Spleen (tissue), 7 donors: Measurements from ENCODE around the gene ZNF808.

Source experiments
- POLR2AphosphoS5 ChIP-seq, 3 donors: sonication (generic); formaldehyde crosslinking; IDR thresholded peaks; one replicate each; pipeline ENCODE4 v1.5.1; 2017; ENCODE audit warnings: antibody characterized with exemption in 3 of 3
- TF ChIP-seq, protein P1 (sequence below), 11 experiments: fragments of 200-600 bp in 7 of 11; fragments of 450-650 bp in 4 of 11; sonication (generic) in 4 of 11; IDR thresholded peaks in 8 of 11; conservative IDR thresholded peaks in 3 of 11; 1 replicate in 7 of 11; 2 replicates in 4 of 11; pipeline versions ENCODE4 v1.4.0 to v1.8.0; 2016 to 2021; ENCODE audit warnings: antibody characterized with exemption in 11 of 11, inconsistent platforms in 4 of 11, mild to moderate bottlenecking in 1 of 11
- donor health status: DM: no; HTN: no; CAD: no; lungs with moderate emphysema.
- donor health status: DM: no; HTN: no; CAD: no.
- donor health status: DM: no; HTN: no; CAD: no.

DNA sequence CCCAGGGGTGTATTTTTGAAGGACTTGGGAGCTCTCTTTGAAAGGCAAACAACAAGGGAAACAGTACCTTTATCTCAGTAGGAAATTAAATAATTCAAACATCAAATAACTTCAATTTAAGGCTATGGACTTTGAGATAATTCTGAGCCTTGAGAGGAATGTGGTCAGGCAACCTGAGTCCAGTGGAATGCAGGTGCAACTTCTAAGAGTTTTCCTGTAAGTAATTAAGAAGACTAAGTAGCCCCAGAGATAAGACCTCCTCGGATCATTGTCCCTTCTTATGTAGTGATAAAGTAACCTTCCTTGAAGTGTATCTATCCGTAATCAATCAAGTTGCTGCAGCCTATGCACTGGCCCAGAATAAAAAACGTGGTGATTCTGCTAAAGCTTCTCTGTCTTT, 71.8 kb downstream of the ZNF808 start:
- TF ChIP-seq POLR2AphosphoS5 (IDR thresholded peaks at IDR 0.05) = no peak
- TF ChIP-seq, protein P1, sequence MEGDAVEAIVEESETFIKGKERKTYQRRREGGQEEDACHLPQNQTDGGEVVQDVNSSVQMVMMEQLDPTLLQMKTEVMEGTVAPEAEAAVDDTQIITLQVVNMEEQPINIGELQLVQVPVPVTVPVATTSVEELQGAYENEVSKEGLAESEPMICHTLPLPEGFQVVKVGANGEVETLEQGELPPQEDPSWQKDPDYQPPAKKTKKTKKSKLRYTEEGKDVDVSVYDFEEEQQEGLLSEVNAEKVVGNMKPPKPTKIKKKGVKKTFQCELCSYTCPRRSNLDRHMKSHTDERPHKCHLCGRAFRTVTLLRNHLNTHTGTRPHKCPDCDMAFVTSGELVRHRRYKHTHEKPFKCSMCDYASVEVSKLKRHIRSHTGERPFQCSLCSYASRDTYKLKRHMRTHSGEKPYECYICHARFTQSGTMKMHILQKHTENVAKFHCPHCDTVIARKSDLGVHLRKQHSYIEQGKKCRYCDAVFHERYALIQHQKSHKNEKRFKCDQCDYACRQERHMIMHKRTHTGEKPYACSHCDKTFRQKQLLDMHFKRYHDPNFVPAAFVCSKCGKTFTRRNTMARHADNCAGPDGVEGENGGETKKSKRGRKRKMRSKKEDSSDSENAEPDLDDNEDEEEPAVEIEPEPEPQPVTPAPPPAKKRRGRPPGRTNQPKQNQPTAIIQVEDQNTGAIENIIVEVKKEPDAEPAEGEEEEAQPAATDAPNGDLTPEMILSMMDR (IDR thresholded peaks at IDR 0.05 in 8 of 11, conservative IDR thresholded peaks at IDR 0.05 in 3 of 11) = no peak
